NCI-H146 treated with DMSO at 0.1 percent for 48 hours (cell line): Measurements from ENCODE around the gene MARVELD3.
A peak's percentile ranks its signal among the peaks of the same experiment; 100 is the strongest.
"Not testable (repeated sequence)": the region's sequence is repeated elsewhere in the genome, so short reads cannot be mapped to it uniquely, and the experiment has no call there.

Source experiments
- DNase-seq: peaks from one replicate; lab custom pipeline; 2025; ENCODE audit not compliant: unreplicated experiment; lab: John Stamatoyannopoulos, UW

The MARVELD3 gene, protein sequence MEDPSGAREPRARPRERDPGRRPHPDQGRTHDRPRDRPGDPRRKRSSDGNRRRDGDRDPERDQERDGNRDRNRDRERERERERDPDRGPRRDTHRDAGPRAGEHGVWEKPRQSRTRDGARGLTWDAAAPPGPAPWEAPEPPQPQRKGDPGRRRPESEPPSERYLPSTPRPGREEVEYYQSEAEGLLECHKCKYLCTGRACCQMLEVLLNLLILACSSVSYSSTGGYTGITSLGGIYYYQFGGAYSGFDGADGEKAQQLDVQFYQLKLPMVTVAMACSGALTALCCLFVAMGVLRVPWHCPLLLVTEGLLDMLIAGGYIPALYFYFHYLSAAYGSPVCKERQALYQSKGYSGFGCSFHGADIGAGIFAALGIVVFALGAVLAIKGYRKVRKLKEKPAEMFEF

DNA sequence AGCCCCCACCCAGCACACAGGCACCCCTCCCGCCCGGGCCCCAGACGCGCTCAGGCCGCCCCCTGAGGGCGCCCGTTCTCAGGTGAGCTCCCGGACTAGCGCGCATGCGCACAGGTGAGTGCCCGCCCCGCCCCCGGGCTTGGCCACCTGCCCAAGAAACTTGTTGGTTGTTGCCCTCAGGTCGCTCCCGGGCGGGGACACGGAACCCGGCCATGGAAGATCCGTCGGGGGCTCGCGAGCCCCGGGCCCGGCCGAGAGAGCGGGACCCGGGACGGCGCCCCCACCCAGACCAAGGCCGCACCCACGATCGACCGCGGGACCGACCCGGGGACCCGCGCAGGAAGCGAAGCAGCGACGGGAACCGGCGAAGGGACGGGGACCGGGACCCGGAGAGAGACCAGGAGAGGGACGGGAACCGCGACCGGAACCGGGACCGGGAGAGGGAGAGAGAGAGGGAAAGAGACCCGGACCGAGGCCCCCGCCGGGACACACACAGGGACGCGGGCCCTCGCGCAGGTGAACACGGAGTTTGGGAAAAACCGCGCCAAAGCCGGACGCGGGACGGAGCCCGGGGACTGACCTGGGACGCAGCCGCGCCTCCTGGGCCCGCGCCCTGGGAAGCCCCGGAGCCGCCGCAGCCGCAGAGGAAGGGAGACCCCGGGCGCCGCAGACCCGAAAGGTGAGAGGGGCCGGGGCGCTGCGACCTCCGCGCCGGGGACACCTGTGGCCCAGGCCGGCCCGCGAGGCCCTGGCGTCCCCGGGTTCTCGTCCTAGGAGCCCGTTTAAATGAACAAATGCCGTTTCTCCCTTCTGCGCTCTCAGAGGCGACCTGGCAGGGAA is at the start of gene MARVELD3:
Gene MARVELD3 (plus strand): TSS at position 167 of the 840 bp plus-strand sequence. CDS start 46 bp downstream, at position 213.
- peak; percentile 45 for DNase-seq

- DNase-seq, result no peak
Measured at GRCh38 chr16:71576971-71577370, 49.0 kb upstream of the MARVELD3 start, which contains the start of gene TAT. TSS of gene TAT (minus strand) at chr16:71577092. CDS start at chr16:71576415, 677 bp downstream.

DNA sequence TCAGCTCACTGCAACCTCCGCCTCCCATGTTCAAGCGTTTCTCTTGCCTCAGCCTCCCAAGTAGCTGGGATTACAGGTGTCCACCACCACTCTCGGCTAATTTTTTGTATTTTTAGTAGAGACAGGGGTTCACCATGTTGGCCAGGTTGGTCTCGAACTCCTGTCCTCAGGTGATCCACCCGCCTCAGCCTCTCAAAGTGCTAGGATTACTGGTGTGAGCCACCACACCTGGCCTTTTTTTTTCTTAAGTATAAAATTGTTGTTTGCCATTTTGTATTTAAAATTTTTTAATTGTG is 43.5 kb upstream of the MARVELD3 start:
- not testable (repeated sequence) for DNase-seq

DNA sequence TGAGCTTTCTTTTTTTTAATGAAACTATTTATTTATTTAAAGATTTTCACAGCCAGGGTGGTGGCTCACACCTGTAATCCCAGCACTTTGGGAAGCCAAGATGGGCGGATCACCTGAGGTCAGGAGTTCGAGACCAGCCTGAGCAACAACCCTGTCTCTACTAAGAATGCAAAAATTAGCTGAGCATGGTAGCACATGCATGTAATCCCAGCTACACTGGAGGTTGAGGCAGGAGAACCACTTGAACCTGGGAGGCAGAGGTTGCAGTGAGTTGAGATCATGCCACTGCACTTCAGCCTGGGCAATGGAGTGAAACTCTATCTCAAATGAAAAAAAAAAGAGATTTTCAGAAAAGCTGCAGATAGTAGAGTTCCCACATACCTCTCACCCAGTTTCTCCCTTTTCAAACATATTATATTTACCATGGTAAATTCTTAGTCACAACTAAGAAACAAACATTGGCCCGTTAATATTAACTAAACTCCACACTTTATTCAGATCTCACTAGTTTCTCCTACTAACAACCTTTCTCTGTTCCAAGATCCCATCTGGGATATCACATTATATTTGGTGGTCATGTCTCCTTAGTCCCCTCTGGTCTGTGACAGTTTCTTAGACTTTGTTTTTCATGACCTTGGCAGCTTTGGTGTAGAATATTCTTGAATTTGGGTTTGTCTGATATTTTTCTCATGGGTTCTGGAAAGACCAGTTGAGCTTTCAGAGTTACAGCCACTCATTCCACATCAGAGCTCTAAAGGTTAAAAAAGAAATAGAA is 41.3 kb upstream of the MARVELD3 start:
- DNase-seq, result no peak

DNA sequence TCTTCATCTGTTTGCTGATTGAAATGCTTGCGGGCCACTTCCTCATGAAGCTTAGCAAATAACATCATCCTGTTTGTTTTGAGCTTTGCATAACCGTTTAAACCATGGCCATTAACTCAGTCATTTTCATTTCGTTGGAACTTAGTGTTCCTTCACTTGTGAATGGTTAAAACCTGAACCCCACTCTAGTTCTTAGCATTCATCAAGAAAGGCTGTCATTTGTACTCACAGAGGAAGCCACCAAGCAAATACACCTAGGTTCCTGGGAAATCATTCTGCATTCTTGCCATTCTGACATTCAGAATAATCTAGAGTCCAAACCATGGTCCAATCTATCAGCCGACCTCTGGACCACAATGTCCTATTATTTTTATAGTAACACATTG is 40.7 kb upstream of the MARVELD3 start:
- DNase-seq, result no peak

DNA sequence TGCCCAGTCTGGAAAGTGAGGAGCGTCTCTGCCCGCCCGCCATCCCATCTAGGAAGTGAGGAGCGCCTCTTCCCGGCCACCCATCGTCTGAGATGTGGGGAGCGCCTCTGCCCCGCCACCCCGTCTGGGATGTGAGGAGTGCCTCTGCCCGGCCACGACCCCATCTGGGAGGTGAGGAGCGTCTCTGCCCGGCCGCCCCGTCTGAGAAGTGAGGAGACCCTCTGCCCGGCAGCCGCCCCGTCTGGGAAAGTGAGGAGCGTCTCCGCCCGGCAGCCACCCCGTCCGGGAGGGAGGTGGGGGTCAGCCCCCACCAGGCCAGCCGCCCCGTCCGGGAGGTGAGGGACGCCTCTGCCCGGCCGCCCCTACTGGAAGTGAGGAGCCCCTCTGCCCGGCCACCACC is 36.6 kb upstream of the MARVELD3 start:
- DNase-seq, result not testable (repeated sequence)

DNA sequence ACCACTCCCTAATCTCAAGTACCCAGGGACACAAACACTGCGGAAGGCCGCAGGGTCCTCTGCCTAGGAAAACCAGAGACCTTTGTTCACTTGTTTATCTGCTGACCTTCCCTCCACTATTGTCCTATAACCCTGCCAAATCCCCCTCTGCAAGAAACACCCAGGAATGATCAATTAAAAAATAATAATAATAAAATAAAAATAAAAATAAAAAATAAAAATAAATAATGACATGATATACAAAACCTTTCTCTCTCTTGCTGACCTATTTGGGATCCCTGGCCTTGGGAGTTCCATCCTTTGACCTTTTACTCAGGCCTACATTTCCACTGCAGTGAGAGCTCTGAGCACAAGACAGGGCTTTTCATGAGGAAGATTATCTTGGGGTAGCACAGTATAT is 35.9 kb upstream of the MARVELD3 start:
- not testable (repeated sequence) for DNase-seq

GRCh38 chr16:71590584-71590983 is 35.4 kb upstream of the MARVELD3 start:
- no peak for DNase-seq

DNA sequence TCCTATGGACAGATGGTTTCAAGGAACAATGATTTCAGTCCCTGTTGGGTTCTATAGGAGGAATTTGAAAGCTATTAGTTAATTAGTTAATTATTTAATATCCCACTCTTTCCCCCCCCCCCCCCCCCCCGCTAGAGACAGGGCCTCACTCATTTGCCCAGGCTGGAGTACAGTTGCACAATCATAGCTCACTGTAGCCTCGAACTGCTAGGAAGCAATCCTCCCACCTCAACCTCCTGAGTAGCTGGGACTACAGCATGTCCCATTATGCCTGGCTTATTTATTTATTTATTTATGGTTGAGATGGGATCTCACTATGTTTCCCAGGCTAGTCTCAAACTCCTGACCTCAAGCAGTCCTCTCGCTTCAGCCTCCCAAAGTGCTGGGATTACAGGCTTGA is 34.1 kb upstream of the MARVELD3 start:
- no peak for DNase-seq

- DNase-seq, result no peak
Measured at GRCh38 chr16:71593048-71593999, 32.7 kb upstream of the MARVELD3 start.

DNA sequence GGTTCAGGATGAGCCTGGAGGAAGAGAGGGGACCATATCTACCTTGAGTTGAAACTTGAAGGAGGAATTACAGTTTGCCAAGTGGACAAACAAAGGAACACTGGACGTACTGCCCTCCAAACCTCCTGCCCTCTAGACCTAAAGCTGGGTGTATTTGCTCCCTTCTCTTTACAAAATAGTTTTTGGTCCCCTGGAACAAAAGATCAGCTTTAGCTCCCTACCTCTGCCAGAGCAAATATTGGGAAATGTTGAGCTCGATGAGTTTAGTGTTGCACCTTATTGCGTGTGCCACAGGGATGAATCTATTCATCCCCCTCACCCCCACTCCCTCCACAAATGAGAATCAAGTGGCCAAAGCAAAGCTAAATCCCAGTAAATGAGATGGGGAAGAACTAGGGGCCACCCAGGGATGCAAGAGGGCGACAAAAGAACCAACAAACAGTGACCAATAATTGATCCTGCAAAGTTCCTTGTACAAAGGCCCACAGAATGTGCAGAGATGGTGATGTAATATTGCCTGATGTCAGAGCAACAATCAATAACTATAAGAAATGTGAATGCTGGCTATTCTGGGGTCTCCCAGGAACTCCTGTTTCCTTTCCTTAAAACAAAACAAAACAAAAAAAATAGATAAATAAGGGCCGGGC is 31.9 kb upstream of the MARVELD3 start:
- DNase-seq, result no peak

GRCh38 chr16:71595340-71595826 is 30.6 kb upstream of the MARVELD3 start:
- DNase-seq, result not testable (repeated sequence)

DNA sequence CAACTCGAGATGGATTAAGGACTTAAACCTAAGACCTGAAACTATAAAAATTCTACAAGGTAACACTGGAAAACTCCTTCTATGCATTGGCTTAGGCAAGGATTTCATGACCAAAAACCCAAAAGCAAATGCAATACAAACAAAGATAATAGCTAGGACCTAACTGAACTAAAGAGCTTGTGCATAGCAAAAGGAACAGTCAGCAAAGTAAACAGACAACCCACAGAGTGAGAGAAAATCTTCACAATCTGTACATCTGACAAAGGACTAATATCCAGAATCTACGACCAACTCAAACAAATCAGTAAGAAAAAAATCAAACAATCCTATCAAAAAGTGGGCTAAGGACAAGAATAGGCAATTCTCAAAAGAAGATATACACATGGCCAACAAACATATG is 27.6 kb upstream of the MARVELD3 start:
- not testable (repeated sequence) for DNase-seq

DNA sequence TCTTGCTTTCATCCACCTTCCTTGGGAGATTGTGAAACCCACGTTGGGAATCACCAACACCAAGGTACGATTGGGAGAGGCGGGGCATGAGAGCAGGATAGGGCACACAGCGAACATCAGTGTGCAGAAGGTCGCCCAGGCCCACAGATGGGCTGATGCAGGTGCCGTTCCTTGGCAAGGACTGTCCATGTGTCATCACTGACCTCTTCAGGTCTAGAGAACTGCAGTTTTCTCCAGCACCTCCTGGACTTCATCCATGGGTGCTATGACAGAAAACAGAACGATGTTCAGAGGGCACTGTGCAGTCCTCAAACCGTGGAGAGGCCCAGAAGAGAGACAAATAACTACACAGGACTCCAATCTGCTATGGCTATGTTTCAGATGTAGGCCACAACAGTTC is 25.2 kb upstream of the MARVELD3 start:
- DNase-seq, result no peak

DNA sequence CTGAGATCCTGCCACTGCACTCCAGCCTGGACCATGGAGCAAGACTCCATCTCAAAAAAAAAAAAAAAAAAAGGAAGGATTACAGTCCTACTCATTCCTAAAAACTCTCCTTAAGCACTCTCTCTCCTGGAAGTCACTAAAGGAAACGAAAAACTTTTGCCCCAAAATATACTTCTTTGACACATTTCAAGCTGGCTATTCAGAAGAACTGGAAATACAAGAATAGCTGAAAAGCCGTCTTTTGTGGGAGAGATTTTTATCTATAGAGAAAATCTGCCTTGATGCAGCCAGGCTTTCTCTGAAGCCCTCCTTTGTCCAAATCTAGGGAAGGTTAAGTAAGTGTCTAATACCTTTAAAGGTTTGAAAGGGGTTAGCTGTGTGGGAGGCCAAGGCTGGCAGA is 16.9 kb upstream of the MARVELD3 start:
- DNase-seq, result no peak

GRCh38 chr16:71610447-71610846 is 15.5 kb upstream of the MARVELD3 start:
- no peak for DNase-seq

DNA sequence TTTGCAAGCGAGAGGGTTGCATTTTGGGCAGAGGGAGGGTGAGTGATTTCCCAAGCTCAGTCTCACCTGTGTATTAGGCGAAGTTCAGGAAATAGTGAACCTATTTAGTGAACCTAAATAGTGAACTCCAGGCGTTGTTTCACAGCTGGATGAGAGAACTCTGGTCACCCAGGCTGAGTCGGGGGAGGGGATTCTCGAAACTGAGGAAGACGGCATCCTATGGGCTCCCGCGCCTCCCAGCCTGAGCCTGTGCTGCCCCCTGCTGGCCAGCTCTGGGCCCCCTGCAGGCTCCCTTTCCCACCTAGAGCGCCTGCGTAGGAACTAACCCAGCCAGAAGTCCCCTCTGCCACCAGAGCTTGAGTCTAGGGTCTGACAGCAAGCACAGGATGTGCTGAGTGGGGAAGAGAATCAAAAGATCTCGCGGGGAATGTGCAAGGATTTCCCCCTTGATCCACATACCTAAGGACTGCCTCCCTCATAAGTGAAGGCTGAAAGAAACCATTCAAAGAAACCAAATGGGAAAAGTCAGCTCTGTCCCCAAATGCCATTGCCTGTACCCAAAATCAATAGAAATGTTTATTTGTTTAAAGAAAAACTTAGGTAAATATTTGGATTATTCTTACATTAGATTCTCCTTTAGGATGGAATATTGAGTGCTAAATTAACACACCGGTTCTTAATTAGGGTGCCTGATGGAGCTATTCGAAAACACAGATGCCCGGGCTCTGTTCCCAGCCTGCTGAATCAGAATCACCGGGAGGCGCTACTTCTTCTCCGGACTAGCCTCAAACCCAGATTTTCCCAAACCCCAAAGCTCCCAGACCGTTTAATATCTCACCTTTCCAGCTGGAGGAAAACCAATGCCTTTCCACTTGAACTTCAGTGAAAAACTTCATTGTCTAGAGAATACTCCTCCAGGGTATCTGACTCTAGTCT is 14.8 kb upstream of the MARVELD3 start:
- DNase-seq, result no peak

DNA sequence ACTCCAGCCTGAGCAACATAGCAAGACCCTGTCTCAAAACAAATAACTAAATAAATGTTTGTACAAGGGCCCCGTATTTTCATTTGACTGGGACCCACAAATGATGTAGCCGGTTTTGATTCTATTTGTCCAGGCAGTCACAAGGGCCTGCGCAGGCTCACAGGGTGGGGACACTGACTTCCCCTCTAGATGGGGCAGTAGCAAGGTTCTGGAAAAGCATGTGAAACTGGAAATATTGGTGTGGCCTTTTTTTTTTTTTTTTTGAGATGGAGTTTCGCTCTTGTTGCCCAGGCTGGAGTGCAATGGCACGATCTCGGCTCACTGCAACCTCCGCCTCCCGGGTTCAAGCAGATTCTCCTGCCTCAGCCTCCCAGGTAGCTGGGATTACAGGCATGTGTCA is 11.0 kb upstream of the MARVELD3 start:
- DNase-seq, result not testable (repeated sequence)

- DNase-seq, result no peak
Measured at GRCh38 chr16:71618429-71618828, 7.6 kb upstream of the MARVELD3 start.
